HG02970 (cell line): ENCODE data around the gene DCTD.

ENCODE experiments used
- ATAC-seq: cut with Tn5 transposase; IDR thresholded peaks from one replicate; pipeline ENCODE4 v1.9.1; 2021; ENCODE audit warnings: mild to moderate bottlenecking, moderate library complexity, moderate number of reproducible peaks; ENCODE audit not compliant: unreplicated experiment, low FRiP score

Gene DCTD

DNA sequence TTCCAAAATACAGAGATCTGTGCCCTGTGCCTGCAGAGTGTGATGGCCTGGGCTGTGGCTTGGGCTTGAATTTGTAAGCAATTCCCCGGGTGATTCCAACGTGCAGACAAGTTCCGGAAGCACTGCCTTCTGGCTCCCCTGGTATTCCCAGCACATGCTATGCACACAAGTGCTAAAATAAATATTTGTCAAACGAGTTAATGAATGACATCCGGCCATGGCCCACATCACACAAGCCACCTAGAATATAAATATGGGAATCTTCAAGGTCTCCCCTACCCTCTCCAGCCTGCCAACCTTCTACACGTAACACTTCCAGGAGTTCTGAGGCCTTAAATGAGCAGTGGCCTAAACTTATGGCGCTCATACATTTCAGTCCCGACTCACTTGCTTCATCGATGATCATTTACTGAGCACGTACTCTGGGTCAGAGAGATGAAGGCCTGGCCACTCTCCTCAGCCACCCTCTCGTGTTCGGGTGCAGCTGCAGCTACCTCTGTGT, 21.3 kb downstream of the DCTD start:
- no peak for ATAC-seq

DNA sequence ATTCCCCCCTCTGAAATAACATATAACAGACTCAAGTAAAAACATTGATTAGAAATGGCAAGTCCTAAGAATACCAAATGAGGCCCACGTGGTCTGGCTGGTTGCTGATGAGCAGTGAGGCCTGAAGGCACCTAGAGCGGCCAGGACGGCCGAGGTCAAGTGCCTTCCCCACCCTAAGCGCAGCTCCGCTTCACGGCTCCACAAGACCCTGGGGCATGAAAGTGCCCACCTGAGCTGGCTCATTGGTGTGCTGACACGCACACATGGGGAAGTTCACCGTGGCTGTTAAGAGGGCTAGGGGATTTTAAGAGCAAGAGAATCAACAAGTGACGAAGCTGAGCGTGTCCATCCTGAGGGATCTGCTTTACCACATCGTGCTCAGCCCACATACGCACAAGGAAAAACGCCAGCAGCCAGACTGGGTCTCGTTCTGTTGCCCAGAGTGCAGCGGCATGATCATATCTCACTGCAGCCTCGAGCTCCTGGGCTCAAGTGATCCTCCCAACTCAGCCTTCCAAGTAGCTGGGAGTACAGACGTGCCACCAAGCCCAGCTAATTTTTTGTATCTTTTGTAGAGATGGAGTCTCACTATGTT, 22.4 kb downstream of the DCTD start:
- no peak for ATAC-seq

DNA sequence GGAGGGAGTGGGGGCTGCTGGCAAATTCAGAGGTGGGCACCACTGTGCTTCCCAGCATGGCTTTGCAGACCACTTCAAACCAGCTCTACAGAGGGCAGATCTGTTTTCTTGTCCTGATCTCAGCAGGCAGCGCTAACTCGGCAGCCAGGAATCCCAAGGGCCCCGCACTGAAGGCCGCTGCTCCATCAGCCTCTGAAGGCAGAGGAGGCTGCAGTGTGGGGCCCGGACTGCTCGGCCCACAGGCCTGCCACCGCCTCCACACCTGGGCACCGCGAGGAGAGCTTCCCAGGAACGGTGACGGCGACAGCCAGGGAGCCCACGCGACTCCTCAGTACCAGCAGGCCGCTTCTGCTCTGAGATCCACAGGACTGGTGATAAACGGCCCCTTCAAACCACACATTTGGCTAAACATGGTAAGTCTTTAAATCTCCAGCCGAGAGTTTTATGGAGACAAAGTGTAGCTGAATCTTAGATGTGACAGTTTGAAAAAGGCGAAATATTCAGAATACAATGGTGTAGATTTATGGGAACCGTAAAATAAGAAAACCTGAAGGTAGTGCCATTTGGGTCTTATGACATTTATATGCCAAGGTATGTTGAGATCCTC, 23.6 kb downstream of the DCTD start:
- no peak for ATAC-seq

DNA sequence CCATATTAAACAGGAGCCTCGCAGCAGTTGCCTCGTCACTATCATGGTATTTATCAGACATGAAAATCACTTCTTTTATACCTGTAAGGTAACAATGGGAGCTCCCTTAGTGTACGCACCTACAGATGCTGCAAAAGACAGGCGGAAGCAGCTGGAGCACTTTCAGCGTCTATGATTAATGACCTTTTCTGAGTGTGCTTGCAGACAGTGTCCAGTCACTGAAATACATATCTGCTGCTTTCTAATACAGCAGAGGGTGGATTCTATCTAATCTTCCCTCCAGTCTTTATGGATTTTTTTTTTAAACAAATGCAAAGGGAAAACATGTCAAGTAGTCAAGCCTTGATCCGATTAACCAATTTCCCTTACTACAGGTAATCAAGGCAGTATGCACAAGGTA, 24.1 kb downstream of the DCTD start:
- ATAC-seq = no peak

DNA sequence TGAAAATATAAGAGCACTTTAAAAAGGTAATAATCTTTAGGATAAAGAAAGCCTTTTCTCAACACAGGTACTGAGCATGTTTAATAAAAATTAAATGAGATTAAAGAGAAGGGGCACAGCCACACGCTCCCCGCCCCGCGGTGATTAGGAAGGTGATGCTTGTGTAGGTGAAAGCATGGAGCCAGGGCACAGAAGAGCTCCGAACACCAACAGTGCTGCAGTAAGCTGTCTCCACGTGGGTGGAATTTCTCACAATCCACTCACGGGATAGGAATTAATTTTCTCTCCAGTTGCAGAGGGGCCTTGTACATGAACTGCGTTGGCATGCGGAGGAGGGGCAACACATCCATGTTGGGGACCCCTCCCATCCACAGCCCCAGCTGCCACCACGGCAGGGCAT, 27.0 kb downstream of the DCTD start:
- ATAC-seq = no peak

DNA sequence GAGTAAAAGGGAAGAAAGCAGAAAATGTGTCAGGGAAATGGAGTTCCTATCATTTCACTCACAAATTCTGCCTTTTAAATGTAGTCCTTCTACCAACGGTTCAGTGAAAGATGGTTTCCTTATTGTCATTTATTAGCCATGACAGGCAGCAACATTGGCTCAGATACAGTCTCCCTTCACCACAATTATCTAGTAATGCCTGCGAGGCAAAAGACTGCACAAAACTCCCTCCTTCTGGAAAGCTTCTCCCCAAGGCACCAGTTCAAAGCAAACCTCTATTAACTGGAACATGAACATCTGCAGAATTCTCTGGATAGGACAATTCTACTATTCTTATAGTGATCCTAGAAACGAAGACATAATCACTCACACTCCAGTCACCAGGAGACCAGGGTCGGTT, 28.3 kb downstream of the DCTD start:
- ATAC-seq = no peak

DNA sequence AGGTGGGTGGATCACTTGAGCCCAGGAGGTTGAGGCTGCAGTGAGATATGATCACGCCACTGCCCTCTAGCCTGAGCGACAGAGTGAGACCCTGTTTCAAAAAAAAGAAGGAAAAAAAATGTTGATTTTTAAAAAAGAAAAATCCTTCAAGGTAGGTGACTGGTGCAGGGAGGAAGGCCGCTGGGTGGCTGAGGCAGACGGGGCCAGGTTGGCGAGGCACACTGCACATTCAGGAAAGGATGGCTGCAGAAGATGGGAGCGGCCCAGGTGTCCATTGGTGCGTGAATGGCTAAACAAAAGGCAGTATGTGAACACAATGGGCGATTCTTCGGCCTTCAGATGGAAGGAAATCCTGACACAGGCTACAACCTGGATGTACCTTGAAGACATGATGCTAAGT, 30.4 kb downstream of the DCTD start:
- no peak for ATAC-seq

DNA sequence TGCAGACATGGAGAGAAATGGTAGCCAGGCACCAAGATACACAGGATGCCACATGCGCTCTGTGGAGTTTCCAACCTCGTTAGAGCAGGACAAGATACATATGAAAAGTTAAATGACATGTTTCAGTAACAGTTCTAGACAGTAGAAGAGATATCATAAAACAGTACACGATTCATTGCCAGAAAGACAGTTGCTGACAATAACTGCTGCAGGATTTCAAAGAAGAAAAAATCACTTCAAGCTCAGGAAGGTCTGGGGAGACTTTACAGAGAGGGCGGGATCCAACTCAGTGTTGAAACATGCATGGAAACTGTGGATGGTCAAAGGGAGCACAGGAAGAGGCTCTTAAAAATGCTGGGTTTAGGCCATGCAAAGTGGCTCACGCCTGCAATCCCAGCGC, 31.0 kb downstream of the DCTD start:
- ATAC-seq = no peak

DNA sequence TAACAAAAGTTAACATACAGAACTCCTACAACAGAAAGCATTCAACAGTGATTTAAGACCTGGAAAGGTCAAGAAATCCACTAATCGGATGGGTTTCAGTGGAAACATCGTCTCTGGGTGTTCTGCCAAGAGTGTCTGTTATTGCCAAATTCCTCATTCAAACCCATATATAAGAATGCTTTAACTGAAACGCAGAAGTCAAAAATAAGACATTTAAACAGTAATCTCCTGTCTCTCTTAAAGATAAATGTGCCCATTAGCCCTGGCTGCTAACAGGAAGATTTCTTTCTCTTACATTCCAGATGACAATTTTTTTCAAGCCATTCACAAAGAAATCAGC, 31.5 kb downstream of the DCTD start:
- no peak for ATAC-seq

DNA sequence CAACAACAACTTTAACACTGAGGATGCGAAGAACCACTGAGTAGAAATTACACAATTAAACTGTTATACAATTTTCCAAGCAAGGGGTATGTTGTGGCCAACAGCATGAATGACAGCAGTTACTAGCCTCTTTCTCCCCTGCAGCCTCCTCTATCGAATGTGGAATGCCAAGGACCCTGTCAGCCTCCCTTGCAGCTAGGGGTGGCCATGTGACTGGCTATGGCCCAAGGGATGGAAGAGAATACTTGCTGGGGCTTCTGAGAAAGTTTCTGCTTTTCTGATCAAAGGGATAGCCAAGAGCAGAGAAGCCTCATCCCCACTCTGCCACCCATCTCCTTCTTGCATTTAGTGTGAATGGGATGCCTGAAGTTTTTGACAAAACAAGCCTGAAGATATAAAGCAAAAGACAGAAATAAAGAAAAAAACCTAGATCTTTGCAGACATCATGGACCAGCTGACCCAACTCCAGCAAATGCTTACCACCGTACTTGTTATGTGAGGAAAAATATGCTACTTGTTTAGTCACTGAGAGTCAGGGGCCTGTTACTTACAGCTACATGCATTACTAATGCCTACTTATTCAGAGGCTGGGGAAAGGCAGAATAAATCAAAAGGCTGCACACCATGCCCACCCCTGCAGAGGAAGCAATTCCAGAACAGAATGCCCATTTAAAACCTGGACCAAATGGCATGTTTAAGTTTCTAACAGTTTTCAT, 32.0 kb downstream of the DCTD start:
- no peak for ATAC-seq

DNA sequence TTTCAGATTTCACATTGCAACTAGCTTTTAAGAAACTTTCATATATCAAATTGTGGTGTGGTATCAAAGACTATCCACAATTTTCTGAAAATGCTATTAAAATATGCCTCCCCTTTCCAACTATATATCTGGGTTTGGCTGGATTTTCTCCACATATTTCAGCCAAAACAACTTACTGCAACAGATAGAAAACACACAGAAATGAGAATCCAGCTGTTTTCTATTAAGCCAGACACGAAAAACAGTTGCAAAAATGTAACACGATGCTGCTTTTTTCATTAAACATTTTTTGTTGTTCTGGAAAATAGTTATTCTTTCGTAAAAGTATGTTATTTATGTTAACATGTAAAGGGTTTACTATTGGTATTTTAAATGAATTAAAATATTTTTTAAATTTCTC, 33.1 kb downstream of the DCTD start:
- ATAC-seq = no peak

DNA sequence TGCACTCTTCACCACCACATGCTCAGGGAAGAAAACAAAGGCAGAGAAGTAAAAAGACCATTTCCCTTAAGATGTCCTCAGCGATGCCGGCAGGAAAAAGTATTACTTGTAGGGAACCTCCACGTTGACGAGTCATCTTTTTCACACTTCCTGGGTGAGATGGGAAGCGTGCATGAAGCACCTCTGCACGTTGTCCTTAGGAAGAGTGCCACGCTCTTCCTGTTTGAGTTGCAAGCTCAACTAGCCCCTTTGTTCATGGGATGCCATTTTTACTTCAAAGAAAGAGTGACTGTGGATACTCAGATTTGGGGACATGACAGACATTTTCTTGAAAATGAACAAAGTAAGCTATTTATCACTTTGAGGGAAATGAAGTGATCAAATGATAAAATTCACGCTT, 33.8 kb downstream of the DCTD start:
- ATAC-seq = no peak

DNA sequence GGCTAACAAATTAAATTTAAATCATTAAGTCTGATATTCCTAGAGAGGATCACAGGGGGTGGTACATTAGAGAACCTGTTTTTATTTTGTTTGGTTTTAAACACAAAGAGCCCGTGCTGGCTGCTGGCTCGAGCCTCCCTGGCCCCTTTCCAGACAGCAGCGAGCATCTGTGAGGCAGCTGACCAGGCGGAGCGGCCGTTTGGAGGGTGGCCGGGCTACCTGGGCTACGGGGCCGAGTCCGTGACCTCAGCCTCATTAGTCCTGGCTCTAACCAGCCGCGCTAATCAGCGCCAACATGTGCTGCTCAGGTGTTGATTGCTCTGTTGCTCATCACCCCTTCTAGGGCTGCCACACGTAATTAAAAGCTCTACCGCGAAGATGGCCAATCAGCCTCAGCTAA, 35.3 kb downstream of the DCTD start:
- no peak for ATAC-seq

DNA sequence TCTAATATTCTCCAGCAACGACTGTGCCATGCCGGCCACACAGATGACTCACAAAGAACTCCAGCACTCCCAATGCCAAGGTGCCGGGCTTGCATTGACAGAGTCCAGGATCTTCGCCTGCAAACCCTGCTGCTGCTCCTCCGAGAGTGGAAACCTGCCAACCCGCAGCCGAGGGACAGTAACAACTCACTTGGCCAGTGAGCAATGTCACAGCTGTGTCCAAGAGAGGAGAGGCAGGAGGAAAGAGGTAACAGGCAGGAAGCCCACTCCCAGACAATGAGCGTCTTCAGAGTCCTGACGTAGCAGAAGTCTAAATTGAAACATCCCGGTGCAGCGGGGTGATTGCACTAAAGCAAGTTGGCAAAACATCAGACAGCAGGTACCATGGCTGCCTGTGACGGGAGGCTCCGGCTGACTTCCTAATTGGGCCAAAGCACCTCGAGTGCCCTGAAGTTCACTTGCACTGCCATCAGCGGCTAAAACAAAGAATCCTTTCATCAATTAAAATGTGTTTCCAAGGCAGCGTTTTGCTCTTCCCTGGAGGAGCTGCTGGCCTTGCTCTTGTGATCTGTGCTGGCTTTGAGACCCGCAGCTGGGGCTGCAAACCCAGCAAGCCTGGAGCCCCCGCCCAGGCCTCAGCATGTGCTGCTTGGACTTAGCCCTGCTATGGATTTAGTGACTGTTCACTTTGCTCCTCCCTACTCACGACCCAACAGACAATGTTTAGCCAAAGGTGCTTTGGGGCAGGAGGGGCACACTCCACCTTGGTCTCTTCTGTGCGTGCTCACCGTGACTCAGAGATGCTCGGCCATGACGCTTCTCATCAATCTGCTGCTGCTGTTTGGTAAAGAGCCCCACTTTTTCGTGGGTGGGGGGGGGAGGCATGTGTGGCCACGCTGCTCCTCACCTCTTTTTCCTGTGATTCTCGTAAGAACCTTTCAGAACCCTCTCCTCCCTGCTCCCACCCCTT, 36.5 kb downstream of the DCTD start:
- no peak for ATAC-seq

DNA sequence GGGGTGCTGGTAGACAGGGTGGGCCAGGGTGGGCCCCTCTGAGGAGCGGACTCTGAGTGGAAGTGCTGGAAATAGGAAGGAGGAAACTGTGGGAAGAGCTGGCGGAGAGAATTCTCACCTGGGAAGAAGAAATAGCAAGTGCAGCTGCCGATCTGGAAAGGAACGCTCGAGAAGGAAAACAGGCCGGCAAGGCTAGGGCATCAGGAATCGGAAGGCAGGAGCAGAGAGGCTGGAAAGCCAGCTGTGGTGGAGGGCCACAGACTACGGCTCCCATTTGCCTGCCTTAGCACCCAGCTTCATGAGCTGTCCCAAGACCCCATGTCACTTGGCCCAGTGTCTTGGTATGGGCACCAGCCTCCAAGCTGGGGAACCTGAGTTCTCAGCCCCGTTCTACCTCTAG, 37.3 kb downstream of the DCTD start:
- ATAC-seq = no peak

DNA sequence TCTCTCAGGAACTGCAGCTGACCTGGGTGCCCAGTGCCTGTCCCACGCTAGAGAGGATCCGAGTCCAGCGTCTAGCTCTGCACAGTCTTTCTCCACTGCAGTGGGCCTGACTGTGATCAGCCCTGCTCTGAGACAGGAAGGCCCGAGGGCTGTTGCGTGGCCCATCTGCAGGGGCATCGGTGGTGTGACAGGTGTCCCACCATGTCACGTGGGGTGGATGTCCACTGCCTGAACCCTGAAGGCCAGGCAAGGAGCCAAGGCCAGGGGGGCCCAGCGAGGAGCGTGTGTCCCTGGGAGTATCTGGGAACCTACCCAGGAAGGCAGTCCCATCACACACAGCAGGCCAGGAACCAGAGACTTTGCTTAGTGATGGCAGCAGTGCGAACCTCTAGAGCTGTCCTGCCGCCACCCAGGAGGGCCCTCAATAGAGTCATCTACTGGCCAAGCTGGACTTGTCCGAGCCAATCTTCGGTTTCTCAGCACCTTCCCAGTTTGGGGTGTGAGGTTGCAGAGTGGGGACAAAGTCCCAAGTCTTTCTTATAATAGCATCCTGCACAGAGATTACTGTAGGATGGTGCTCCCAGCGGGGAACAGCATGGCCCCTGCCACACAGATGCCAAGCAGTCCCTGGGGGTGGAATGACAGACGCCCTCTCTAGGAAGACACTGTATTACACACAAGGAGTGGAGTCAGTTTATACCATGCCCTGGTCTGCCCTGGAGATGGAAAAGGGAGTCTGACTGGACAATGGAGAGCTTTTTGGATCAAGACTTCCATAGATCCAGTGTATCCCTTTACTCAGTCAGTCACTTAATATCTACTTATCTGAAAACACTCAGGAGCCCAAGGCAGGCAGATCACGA, 38.3 kb downstream of the DCTD start:
- ATAC-seq = no peak

DNA sequence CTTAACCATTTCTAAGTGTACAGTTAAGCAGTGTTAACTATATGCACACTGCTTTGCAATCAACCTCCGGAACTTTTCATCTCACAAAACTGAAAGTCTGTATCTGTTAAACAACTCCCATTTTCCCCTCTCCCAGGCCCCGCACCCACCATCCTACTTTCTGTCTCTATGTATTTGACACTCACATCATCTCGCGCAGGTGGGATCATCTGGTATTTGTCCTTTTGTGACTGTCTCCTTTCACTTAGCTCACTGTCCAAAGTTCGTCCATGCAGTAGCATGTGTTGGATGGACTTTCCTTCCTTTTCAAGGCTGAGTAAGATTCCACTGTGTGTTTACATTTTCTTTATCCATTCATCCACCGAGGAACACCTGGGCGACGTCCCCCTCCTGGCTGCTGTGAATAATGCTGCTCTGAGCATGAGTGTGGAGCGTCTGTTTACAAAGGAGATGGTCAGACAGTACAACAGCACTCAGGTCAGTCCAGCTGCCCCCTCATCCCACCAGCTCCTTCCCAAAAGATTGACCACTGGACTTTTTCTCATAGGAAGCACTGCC, 39.8 kb downstream of the DCTD start:
- ATAC-seq = no peak

DNA sequence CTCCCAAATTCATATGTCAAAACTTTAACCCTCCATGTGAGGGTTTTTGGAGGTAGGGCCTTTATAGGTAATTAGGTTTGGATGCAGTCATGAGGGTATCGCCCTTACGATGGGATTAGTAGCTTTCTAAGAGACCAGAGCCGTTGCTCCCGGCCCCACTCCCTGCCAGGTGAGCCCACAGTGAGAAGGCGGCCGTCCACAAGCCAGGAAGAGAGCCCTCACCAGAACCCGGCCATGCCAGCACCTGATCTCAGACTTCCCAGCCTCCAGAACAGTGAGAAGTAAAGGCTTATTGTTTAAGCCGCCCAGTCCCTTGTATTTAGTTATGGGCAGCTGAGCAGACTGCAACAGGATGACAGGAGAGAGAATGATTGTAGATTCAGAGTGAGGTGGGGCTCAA, 40.8 kb downstream of the DCTD start:
- no peak for ATAC-seq

DNA sequence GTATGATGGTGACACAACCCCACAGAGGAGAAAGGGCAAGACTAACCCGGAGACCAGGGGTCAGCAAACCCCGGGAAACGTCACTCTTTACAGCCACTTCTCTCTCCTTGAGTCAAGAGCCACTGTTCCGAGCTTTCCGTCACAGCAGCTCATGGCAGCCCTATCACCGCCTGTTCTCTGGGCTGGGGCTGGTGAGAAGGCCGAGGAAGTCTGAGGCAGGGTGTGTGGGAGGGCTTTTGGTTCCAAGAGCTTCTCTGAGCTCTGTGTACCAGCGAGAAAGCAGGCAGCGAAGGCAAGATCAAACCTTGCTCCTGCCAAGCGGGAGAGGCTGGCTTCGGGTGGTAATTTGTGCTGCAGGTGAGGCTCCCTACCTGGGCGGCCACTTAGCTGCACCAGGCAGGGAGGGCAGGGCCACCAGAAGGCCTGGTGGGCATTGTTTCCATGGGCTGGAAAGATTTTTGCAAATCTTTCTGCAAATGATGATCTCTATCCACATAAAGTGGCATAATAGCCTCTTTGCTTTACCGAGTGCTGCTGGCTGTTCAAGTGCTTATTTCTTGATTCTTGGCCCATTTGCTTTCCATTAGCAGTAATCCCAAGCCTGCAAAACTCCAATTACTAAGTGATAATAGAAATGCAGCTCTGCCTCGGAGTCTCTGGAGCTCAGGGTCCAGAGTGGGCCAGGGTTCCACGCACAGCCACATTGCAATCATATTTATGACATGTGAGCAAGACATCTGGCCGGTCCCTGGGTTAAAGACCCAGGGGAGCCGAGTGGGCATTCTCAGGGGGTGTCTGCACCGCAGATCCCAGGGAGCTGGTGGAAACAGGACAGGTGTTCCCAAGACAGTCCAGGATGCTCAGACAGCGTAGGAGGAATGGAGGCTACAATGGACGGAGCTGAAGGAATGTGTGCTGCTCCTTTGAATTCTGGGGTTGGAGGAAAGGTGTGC, 41.5 kb downstream of the DCTD start:
- no peak for ATAC-seq
